Astrocyte (in vitro differentiated cells and primary cell): ENCODE measurements around the gene TEDC1. TPM values are rescaled to one million over a fixed set of nuclear protein-coding genes. Genes with fewer than 3 reads are reported as not detected.
A peak's percentile ranks its signal among the peaks of the same experiment; 100 is the strongest.

Source experiments
- DNase-seq: peaks from one replicate; pipeline ENCODE4 v3.0.0-alpha.2; 2010; ENCODE audit warnings: low read depth
- FAIRE-seq: peaks from 2 replicates; lab custom pipeline; 2011; peaks lifted over from hg19 to GRCh38; lab: Jason Lieb, UNC
- H2AFZ ChIP-seq: 2 replicates; pipeline ENCODE4 v1.6.0; 2012; ENCODE audit warnings: low read depth, low read length, inconsistent platforms
- H3K27ac ChIP-seq: 2 replicates; pipeline ENCODE4 v1.5.1; 2011; ENCODE audit warnings: low read depth, low read length, inconsistent platforms
- H3K27me3 ChIP-seq: 2 replicates; pipeline ENCODE4 v1.6.0; 2011; ENCODE audit warnings: low read length, inconsistent platforms; ENCODE audit not compliant: insufficient read depth
- H3K36me3 ChIP-seq: 2 replicates; pipeline ENCODE4 v1.5.1; 2011; ENCODE audit warnings: low read length, inconsistent platforms; ENCODE audit not compliant: insufficient read depth
- H3K4me1 ChIP-seq: 2 replicates; pipeline ENCODE4 v1.5.1; 2011; ENCODE audit warnings: low read length, inconsistent platforms; ENCODE audit not compliant: insufficient read depth
- H3K4me2 ChIP-seq: 2 replicates; pipeline ENCODE4 v1.6.0; 2012; ENCODE audit warnings: low read length, inconsistent platforms
- H3K4me3 ChIP-seq: 2 replicates; pipeline ENCODE4 v1.5.1; 2011; ENCODE audit warnings: low read depth, mild to moderate bottlenecking, low read length, inconsistent platforms; ENCODE audit not compliant: insufficient read depth
- H3K79me2 ChIP-seq: 2 replicates; pipeline ENCODE4 v1.6.0; 2012; ENCODE audit warnings: mild to moderate bottlenecking, low read length, inconsistent platforms; ENCODE audit not compliant: insufficient read depth
- H3K9ac ChIP-seq: 2 replicates; pipeline ENCODE4 v1.6.0; 2012; ENCODE audit warnings: mild to moderate bottlenecking, low read length, inconsistent platforms
- H3K9me3 ChIP-seq: 2 replicates; pipeline ENCODE4 v1.5.1; 2012; ENCODE audit warnings: low read depth, mild to moderate bottlenecking, low read length, inconsistent platforms; ENCODE audit not compliant: insufficient read depth
- H4K20me1 ChIP-seq: 2 replicates; pipeline ENCODE4 v1.6.0; 2012; ENCODE audit warnings: low read length, inconsistent platforms; ENCODE audit not compliant: insufficient read depth
- H3K27ac Mint-ChIP-seq: one replicate; pipeline ENCODE4 v1.8.0; 2021; ENCODE audit warnings: mild to moderate bottlenecking, mixed read lengths; ENCODE audit not compliant: unreplicated experiment
- H3K27me3 Mint-ChIP-seq: one replicate; pipeline ENCODE4 v1.8.0; 2021; ENCODE audit warnings: low read depth, mixed read lengths; ENCODE audit not compliant: unreplicated experiment
- H3K36me3 Mint-ChIP-seq: one replicate; pipeline ENCODE4 v1.8.0; 2021; ENCODE audit warnings: low read depth, mixed read lengths; ENCODE audit not compliant: unreplicated experiment
- H3K4me1 Mint-ChIP-seq: one replicate; pipeline ENCODE4 v1.8.0; 2021; ENCODE audit warnings: low read depth, mixed read lengths; ENCODE audit not compliant: unreplicated experiment
- H3K4me3 Mint-ChIP-seq: one replicate; pipeline ENCODE4 v1.8.0; 2021; ENCODE audit warnings: mild to moderate bottlenecking, moderate library complexity, mixed read lengths; ENCODE audit not compliant: unreplicated experiment
- H3K9me3 Mint-ChIP-seq: one replicate; pipeline ENCODE4 v1.8.0; 2021; ENCODE audit warnings: mild to moderate bottlenecking, mixed read lengths; ENCODE audit not compliant: unreplicated experiment
- EZH2 ChIP-seq: IDR thresholded peaks from 2 replicates; pipeline ENCODE4 v1.6.1; 2012; ENCODE audit warnings: mild to moderate bottlenecking, low read length, inconsistent platforms; ENCODE audit not compliant: insufficient read depth
- total RNA-seq: library from RNA; stranded (reverse); gene quantifications from 2 replicates; pipeline ENCODE4 v1.2.1, GENCODE V29; 2021
- TF ChIP-seq, protein P1 (sequence below): IDR thresholded peaks from 2 replicates; pipeline ENCODE4 v1.5.1; 2011; ENCODE audit warnings: low read depth, mild to moderate bottlenecking, inconsistent platforms, low read length, moderate library complexity; ENCODE audit not compliant: insufficient read depth

The TEDC1 gene
- total RNA-seq, 1 donor from 2014 or later, result 5.5 TPM

- Histone ChIP-seq H3K4me2 (no peak overlapping the region), H3K9ac (no peak overlapping the region), H3K27ac (no peak overlapping the region), H3K9me3 (no peaks in the 10 kb centered on the region), H2AFZ (no peak overlapping the region), H3K27me3 (no peaks in the 10 kb centered on the region), H3K4me1 (peaks cover 41% of the 10 kb centered on the region), H3K79me2 (peaks cover 25% of the 10 kb centered on the region), H3K36me3 (no peaks in the 10 kb centered on the region), H4K20me1 (peaks cover 17% of the 10 kb centered on the region), H3K4me3 (no peak overlapping the region)
- H3K9me3 Mint-ChIP-seq, result no peaks in the 10 kb centered on the region
- peaks cover 16% of the 10 kb centered on the region for H3K4me1 Mint-ChIP-seq
- TF ChIP-seq, protein P1, sequence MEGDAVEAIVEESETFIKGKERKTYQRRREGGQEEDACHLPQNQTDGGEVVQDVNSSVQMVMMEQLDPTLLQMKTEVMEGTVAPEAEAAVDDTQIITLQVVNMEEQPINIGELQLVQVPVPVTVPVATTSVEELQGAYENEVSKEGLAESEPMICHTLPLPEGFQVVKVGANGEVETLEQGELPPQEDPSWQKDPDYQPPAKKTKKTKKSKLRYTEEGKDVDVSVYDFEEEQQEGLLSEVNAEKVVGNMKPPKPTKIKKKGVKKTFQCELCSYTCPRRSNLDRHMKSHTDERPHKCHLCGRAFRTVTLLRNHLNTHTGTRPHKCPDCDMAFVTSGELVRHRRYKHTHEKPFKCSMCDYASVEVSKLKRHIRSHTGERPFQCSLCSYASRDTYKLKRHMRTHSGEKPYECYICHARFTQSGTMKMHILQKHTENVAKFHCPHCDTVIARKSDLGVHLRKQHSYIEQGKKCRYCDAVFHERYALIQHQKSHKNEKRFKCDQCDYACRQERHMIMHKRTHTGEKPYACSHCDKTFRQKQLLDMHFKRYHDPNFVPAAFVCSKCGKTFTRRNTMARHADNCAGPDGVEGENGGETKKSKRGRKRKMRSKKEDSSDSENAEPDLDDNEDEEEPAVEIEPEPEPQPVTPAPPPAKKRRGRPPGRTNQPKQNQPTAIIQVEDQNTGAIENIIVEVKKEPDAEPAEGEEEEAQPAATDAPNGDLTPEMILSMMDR, result no peak
- TF ChIP-seq EZH2, result no peak
- FAIRE-seq, result no peak
- no peak for DNase-seq
- H3K36me3 Mint-ChIP-seq, result peaks cover 3% of the 10 kb centered on the region
- H3K4me3 Mint-ChIP-seq, result no peak overlapping the region
- H3K27me3 Mint-ChIP-seq, result peaks cover 5% of the 10 kb centered on the region
- no peak overlapping the region for H3K27ac Mint-ChIP-seq
Observed at GRCh38 chr14:105479431-105480158, 11.5 kb upstream of the TEDC1 start.

GRCh38 chr14:105480199-105480746 lies 10.8 kb upstream of the TEDC1 start:
- H3K36me3 ChIP-seq, result no peaks in the 10 kb centered on the region
- H3K79me2 ChIP-seq, result peaks cover 22% of the 10 kb centered on the region
- TF ChIP-seq EZH2, result no peak
- TF ChIP-seq, protein P1, result no peak
- H3K4me1 Mint-ChIP-seq, result peaks cover 16% of the 10 kb centered on the region
- H3K4me3 Mint-ChIP-seq, result no peak overlapping the region
- no peak overlapping the region for H3K27ac Mint-ChIP-seq
- H3K27ac ChIP-seq, result no peak overlapping the region
- no peak overlapping the region for H2AFZ ChIP-seq
- H3K27me3 Mint-ChIP-seq, result peaks cover 5% of the 10 kb centered on the region
- peak overlapping the region; percentile 90 for H3K4me2 ChIP-seq
- H3K4me3 ChIP-seq, result no peak overlapping the region
- peaks cover 17% of the 10 kb centered on the region for H4K20me1 ChIP-seq
- DNase-seq (no peak), FAIRE-seq (no peak)
- no peaks in the 10 kb centered on the region for H3K9me3 ChIP-seq
- H3K9ac ChIP-seq, result peak overlapping the region; percentile 97
- no peaks in the 10 kb centered on the region for H3K9me3 Mint-ChIP-seq
- peaks cover 41% of the 10 kb centered on the region for H3K4me1 ChIP-seq
- no peaks in the 10 kb centered on the region for H3K27me3 ChIP-seq
- H3K36me3 Mint-ChIP-seq, result peaks cover 3% of the 10 kb centered on the region
